ENCODE measurements around the gene GDPGP1. TPM values are rescaled to one million over a fixed set of nuclear protein-coding genes. Genes with fewer than 3 reads are reported as not detected.

GDPGP1 gene
- total RNA-seq, 2 experiments from 2014 or later: 7.5 to 8.3 TPM

DNA sequence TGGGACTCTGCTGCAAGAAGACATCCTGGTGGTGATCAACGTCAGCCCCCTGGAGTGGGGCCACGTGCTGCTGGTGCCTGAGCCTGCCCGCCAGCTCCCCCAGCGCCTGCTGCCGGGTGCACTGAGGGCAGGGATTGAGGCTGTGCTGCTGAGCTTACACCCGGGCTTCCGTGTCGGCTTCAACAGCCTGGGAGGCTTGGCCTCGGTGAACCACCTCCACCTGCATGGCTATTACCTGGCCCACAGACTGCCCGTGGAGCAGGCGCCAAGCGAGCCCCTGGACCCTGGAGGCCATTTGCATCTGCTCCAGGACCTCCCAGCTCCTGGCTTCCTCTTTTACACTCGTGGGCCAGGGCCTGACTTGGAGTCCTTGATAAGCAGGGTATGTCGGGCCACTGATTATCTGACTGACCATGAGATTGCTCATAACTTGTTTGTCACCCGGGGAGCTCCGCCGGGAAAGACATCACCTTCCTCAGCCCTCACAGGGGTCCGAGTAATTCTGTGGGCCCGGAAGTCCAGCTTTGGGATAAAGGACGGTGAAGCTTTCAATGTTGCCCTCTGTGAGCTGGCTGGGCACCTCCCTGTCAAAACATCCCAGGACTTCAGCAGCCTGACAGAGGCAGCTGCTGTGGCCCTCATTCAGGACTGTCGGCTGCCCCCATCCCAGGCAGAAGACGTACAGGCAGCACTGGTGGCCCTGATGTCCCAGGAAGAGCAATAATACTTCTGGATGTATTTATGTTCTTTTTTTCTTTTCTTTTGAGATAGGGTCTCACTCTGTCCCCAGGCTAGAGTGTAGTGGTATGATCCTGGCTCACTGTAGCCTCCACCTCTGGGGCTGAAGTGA, 7.6 kb downstream of the GDPGP1 start:
- Histone ChIP-seq H3K27me3 (ENCODE audit: control insufficient read depth in 1 of 2, insufficient read depth in 2 of 2, low read length in 2 of 2) (no peaks in the 10 kb centered on the region), H3K4me3 (ENCODE audit: low read length) (no peak overlapping the region), H3K27ac (ENCODE audit: low read depth in 1 of 2, low read length in 2 of 2) (no peak overlapping the region), H3K9me3 (ENCODE audit: control insufficient read depth in 1 of 2, insufficient read depth in 1 of 2, low read length in 2 of 2) (no peaks in the 10 kb centered on the region), H3K36me3 (ENCODE audit: insufficient read depth, low read length) (peaks cover 31% of the 10 kb centered on the region), H3K4me1 (ENCODE audit: insufficient read depth, low read length) (no peaks in the 10 kb centered on the region)
- no peak for DNase-seq
- no peak for ATAC-seq (ENCODE audit: poor library complexity)
- TF ChIP-seq, protein P1, sequence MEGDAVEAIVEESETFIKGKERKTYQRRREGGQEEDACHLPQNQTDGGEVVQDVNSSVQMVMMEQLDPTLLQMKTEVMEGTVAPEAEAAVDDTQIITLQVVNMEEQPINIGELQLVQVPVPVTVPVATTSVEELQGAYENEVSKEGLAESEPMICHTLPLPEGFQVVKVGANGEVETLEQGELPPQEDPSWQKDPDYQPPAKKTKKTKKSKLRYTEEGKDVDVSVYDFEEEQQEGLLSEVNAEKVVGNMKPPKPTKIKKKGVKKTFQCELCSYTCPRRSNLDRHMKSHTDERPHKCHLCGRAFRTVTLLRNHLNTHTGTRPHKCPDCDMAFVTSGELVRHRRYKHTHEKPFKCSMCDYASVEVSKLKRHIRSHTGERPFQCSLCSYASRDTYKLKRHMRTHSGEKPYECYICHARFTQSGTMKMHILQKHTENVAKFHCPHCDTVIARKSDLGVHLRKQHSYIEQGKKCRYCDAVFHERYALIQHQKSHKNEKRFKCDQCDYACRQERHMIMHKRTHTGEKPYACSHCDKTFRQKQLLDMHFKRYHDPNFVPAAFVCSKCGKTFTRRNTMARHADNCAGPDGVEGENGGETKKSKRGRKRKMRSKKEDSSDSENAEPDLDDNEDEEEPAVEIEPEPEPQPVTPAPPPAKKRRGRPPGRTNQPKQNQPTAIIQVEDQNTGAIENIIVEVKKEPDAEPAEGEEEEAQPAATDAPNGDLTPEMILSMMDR (IDR thresholded peaks at IDR 0.05): no peak
- intact Hi-C loops (cut with DNase I, micrococcal nuclease): no loop called here
- no peaks in the 10 kb centered on the region for H3K27me3 Mint-ChIP-seq
- peaks cover 25% of the 10 kb centered on the region for H3K36me3 Mint-ChIP-seq (ENCODE audit: low read depth)
- ChIA-PET CTCF (interaction anchor here (0.7 to 1.0 kb wide), 2 partner anchors 8 to 463 kb away, joined by 3 read pairs; partner anchors contain the start of gene TTLL13), POLR2A (interaction anchor here (1.3 to 1.4 kb wide), 2 partner anchors 10 to 40 kb away, joined by 3 read pairs; partner anchors contain the start of gene SEMA4B)
- H3K4me3 Mint-ChIP-seq: no peak overlapping the region
- H3K9me3 Mint-ChIP-seq: no peaks in the 10 kb centered on the region
- no peaks in the 10 kb centered on the region for H3K4me1 Mint-ChIP-seq (ENCODE audit: low read depth)
- no peak overlapping the region for H3K27ac Mint-ChIP-seq

DNA sequence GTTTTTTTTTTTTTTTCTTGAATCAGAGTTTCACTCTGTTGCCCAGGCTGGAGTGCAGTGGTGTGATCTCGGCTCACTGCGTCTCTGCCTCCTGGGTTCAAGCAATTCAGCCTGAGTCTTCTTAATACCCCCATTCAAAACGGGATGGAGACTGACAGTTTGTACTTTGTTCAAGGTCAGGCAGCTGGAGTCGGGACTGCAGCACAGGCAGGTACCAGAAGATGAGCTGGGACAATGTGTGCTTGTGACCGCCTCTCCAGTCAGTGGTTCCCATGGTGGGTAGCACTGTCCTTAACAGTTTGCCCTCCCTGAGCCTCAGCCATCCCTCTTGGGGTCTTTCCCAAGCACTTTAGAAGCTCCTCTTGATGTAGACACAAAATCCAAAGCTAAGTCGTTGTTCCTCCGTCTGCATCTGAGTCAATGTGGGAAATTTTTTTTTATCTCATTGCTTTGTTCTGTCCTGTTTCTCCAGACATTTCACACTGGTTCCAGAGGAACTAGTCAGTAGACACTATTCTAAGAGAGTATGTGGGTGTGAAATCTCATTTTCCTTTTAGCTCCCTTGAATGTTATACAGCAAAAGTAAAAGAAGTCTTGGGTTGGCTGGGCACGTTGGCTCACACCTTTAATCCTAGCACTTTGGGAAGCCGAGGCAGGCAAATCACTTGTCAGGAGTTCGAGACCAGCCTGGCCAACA, 10.1 kb downstream of the GDPGP1 start:
- Histone ChIP-seq H3K4me1 (ENCODE audit: insufficient read depth, low read length) (peaks cover 5% of the 10 kb centered on the region), H3K9me3 (ENCODE audit: control insufficient read depth in 1 of 2, insufficient read depth in 1 of 2, low read length in 2 of 2) (no peaks in the 10 kb centered on the region), H3K27ac (ENCODE audit: low read depth in 1 of 2, low read length in 2 of 2) (no peak overlapping the region), H3K36me3 (ENCODE audit: insufficient read depth, low read length) (peaks cover 13% of the 10 kb centered on the region), H3K4me3 (ENCODE audit: low read length) (no peak overlapping the region), H3K27me3 (ENCODE audit: control insufficient read depth in 1 of 2, insufficient read depth in 2 of 2, low read length in 2 of 2) (no peaks in the 10 kb centered on the region)
- H3K9me3 Mint-ChIP-seq: no peaks in the 10 kb centered on the region
- ChIA-PET POLR2A (interaction anchor here (1.2 kb wide), 1 partner anchor 11 kb away, joined by 7 read pairs; the partner anchor contains the start of genes CIB1 and GDPGP1), CTCF (no interaction called here)
- peak overlapping the region; percentile 6 for H3K27ac Mint-ChIP-seq
- no peaks in the 10 kb centered on the region for H3K27me3 Mint-ChIP-seq
- intact Hi-C loops (cut with DNase I, micrococcal nuclease): no loop called here
- no peak for DNase-seq
- TF ChIP-seq, protein P1 (IDR thresholded peaks at IDR 0.05): no peak
- H3K4me1 Mint-ChIP-seq (ENCODE audit: low read depth): peaks cover 7% of the 10 kb centered on the region
- no peak for ATAC-seq (ENCODE audit: poor library complexity)
- H3K4me3 Mint-ChIP-seq: no peak overlapping the region
- H3K36me3 Mint-ChIP-seq (ENCODE audit: low read depth): peaks cover 13% of the 10 kb centered on the region

DNA sequence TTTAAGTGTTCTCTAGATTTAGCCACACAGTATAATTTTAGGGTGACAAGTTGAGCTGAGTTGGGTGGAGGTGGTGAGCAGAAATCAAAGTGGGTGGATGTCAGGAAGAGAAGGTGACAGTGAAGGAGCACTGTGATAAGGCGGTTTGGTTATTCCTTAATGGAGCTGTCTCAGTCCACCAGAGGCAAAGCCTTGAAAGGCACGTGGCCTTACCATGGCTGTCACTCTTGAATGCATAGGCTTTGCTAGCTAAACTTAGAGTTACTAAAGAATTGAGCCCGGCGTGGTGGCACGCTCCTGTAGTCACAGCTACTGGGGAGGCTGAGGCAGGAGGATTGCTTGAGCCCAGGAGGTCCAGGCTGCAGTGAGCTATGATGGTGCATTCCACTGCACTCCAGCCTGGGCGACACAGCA, 14.8 kb downstream of the GDPGP1 start:
- ChIA-PET POLR2A (interaction anchor here (0.7 to 3.0 kb wide), 7 partner anchors 9 to 48 kb away, joined by 3 to 20 read pairs (median 5); partner anchors contain the start of genes CIB1, GDPGP1, NGRN and SEMA4B), CTCF (interaction anchor here (0.5 to 1.4 kb wide), 6 partner anchors 8 to 105 kb away, joined by 3 to 4 read pairs (median 4); no protein-coding TSS in a partner anchor)
- Mint-ChIP-seq H3K36me3 (ENCODE audit: low read depth) (no peaks in the 10 kb centered on the region), H3K9me3 (no peaks in the 10 kb centered on the region), H3K27ac (peak overlapping the region; percentile 63), H3K4me1 (ENCODE audit: low read depth) (peaks cover 17% of the 10 kb centered on the region), H3K27me3 (no peaks in the 10 kb centered on the region), H3K4me3 (peak overlapping the region; percentile 47)
- intact Hi-C loops (cut with DNase I, micrococcal nuclease): no loop called here
- Histone ChIP-seq H3K27me3 (ENCODE audit: control insufficient read depth in 1 of 2, insufficient read depth in 2 of 2, low read length in 2 of 2) (no peaks in the 10 kb centered on the region), H3K36me3 (ENCODE audit: insufficient read depth, low read length) (no peaks in the 10 kb centered on the region), H3K9me3 (ENCODE audit: control insufficient read depth in 1 of 2, insufficient read depth in 1 of 2, low read length in 2 of 2) (no peaks in the 10 kb centered on the region), H3K4me3 (ENCODE audit: low read length) (peak overlapping the region; percentile 61), H3K4me1 (ENCODE audit: insufficient read depth, low read length) (peaks cover 19% of the 10 kb centered on the region), H3K27ac (ENCODE audit: low read depth in 1 of 2, low read length in 2 of 2) (no peak overlapping the region)
- no peak for DNase-seq
- TF ChIP-seq, protein P1 (IDR thresholded peaks at IDR 0.05): no peak
- no peak for ATAC-seq (ENCODE audit: poor library complexity)
